Measurements from ENCODE around the gene SECISBP2.
A peak's percentile ranks its signal among the peaks of the same experiment; 100 is the strongest.

Gene SECISBP2

DNA sequence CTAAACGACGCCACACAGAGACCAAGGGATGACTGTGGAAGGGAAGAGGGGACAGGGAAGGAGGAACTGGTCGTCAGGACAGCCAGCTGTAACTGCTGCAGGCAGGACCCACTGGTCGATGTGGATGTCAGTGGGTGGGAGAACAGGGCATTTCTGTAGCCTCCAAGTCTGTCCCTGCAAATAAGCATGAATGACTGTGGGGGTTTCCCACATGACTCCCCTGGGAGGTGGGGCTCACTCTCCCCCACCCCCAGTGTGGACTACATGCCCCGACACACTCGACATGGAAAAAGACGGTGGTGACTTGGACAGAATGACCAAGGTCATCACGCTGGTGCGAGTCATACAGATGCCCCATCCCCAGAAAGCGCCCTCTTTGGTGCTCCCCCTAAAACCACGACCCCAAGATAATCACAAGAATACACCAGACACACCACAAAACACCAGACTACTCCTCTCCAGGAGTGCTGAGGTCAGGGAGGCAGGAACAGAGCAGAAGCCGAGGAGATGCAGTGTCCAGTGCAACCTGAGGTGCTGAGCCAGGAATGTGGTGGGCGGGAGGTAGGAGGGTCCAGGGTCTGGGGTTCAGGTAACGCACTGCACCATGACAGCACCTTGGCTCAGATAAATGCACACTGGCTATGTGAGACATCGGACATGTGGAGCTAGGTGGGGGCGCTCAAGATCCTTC is 64.9 kb downstream of the SECISBP2 start:
- no peak for DNase-seq
- peaks cover 70% of the 10 kb centered on the region for H3K4me1 Mint-ChIP-seq (ENCODE audit: low read depth)
- no peak overlapping the region for H3K4me3 Mint-ChIP-seq
- H3K36me3 Mint-ChIP-seq (ENCODE audit: low read depth): peaks cover 99% of the 10 kb centered on the region
- no peaks in the 10 kb centered on the region for H3K27me3 Mint-ChIP-seq
- H3K9me3 Mint-ChIP-seq: no peaks in the 10 kb centered on the region
- H3K27ac Mint-ChIP-seq: peak overlapping the region; percentile 94

GRCh38 chr9:89383721-89384300 is 65.5 kb downstream of the SECISBP2 start:
- Mint-ChIP-seq H3K27me3 (no peaks in the 10 kb centered on the region), H3K4me3 (no peak overlapping the region), H3K4me1 (ENCODE audit: low read depth) (peaks cover 67% of the 10 kb centered on the region), H3K27ac (peak overlapping the region; percentile 94), H3K9me3 (no peaks in the 10 kb centered on the region), H3K36me3 (ENCODE audit: low read depth) (peaks cover 99% of the 10 kb centered on the region)
- DNase-seq: no peak

- no peak for DNase-seq
- Mint-ChIP-seq H3K9me3 (no peaks in the 10 kb centered on the region), H3K36me3 (ENCODE audit: low read depth) (peaks cover 99% of the 10 kb centered on the region), H3K27ac (peak overlapping the region; percentile 94), H3K4me1 (ENCODE audit: low read depth) (peaks cover 63% of the 10 kb centered on the region), H3K27me3 (no peaks in the 10 kb centered on the region), H3K4me3 (no peak overlapping the region)
These were observed 66.5 kb downstream of the SECISBP2 start for GRCh38 chr9:89384783-89385182.

DNA sequence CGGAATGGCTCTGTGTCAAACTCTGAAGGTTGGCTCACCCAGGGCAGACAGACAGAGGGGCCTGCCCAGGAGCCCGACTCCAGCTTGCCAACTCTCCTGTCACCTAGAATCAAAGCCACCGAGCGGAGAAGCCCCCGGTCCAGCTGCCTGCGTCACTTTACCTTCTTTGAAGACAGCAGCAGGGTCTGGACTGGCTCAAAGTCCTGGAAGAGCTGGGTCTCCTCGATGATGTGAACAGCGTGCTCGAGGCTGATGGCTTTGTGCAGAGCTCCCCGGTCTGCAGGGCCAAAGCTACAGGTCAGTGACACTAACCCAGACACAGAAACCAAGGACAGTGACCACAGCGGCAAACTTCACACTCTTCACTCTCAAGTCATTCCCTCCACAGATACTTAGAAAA is 67.9 kb downstream of the SECISBP2 start:
- peak overlapping the region; percentile 94 for H3K27ac Mint-ChIP-seq
- DNase-seq: no peak
- H3K36me3 Mint-ChIP-seq (ENCODE audit: low read depth): peaks cover 99% of the 10 kb centered on the region
- H3K4me1 Mint-ChIP-seq (ENCODE audit: low read depth): peaks cover 51% of the 10 kb centered on the region
- no peaks in the 10 kb centered on the region for H3K27me3 Mint-ChIP-seq
- H3K4me3 Mint-ChIP-seq: no peak overlapping the region
- H3K9me3 Mint-ChIP-seq: no peaks in the 10 kb centered on the region

GRCh38 chr9:89386797-89387196 is 68.5 kb downstream of the SECISBP2 start:
- H3K4me3 Mint-ChIP-seq: no peak overlapping the region
- peaks cover 99% of the 10 kb centered on the region for H3K36me3 Mint-ChIP-seq (ENCODE audit: low read depth)
- no peak for DNase-seq
- H3K4me1 Mint-ChIP-seq (ENCODE audit: low read depth): peaks cover 46% of the 10 kb centered on the region
- no peaks in the 10 kb centered on the region for H3K27me3 Mint-ChIP-seq
- no peaks in the 10 kb centered on the region for H3K9me3 Mint-ChIP-seq
- peak overlapping the region; percentile 94 for H3K27ac Mint-ChIP-seq

DNA sequence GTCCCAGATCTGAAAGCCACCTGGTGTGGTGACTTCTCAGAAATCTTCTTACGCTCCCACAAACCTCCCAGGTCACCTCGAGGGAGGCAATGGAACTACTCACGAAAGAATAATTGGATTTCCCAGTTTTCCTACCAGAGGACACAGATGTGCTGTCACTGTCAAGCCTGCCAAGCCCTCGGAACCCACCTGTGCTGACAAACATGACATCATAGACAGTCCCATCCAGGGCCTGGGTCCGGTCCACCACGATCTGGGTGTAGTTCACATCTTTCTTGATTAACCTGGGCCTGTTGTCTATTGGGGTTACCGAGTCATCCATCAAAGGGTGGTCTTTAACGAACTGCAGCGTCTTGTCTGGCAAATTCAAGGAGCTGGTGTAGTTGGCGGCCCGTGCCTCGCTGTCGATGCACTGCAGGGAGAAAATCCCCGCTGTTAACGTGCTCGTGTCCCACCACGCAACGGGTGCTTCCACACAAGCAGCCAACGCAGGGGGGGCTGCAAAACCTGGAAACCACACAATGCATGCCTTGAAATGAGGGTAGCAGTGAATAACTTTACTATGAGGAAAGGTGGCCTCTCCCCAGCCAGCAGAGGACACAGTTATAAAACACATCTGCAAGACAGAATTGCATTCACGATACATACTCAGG is 69.0 kb downstream of the SECISBP2 start:
- Mint-ChIP-seq H3K36me3 (ENCODE audit: low read depth) (peaks cover 99% of the 10 kb centered on the region), H3K9me3 (no peaks in the 10 kb centered on the region), H3K4me1 (ENCODE audit: low read depth) (peaks cover 41% of the 10 kb centered on the region), H3K27ac (peak overlapping the region; percentile 94), H3K4me3 (no peak overlapping the region), H3K27me3 (no peaks in the 10 kb centered on the region)
- no peak for DNase-seq

- Mint-ChIP-seq H3K27me3 (no peaks in the 10 kb centered on the region), H3K9me3 (no peaks in the 10 kb centered on the region), H3K36me3 (ENCODE audit: low read depth) (peaks cover 99% of the 10 kb centered on the region), H3K4me1 (ENCODE audit: low read depth) (peaks cover 31% of the 10 kb centered on the region), H3K4me3 (no peak overlapping the region), H3K27ac (peak overlapping the region; percentile 87)
- no peak for DNase-seq
These were observed 70.0 kb downstream of the SECISBP2 start for GRCh38 chr9:89388084-89388867.

DNA sequence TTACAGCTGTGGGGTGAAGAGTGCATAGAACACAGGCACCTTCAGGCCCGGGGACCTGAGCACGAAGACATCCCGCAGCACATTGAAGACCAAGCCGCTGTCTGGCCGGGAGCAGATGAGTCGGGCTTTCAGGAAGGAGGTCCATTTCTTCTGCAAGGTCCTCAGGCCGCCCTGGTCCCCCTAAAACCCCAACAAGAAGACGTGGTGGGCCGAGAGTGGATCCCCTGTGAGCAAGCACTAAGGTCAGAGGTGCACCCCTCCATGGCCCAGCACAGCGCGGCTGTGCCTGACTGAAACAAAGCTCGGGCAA is 70.5 kb downstream of the SECISBP2 start:
- peaks cover 99% of the 10 kb centered on the region for H3K36me3 Mint-ChIP-seq (ENCODE audit: low read depth)
- H3K4me3 Mint-ChIP-seq: no peak overlapping the region
- DNase-seq: no peak
- H3K4me1 Mint-ChIP-seq (ENCODE audit: low read depth): peaks cover 27% of the 10 kb centered on the region
- no peaks in the 10 kb centered on the region for H3K9me3 Mint-ChIP-seq
- no peaks in the 10 kb centered on the region for H3K27me3 Mint-ChIP-seq
- peak overlapping the region; percentile 29 for H3K27ac Mint-ChIP-seq

GRCh38 chr9:89390068-89390555 is 71.8 kb downstream of the SECISBP2 start:
- H3K27me3 Mint-ChIP-seq: no peaks in the 10 kb centered on the region
- H3K4me3 Mint-ChIP-seq: no peak overlapping the region
- peaks cover 17% of the 10 kb centered on the region for H3K4me1 Mint-ChIP-seq (ENCODE audit: low read depth)
- DNase-seq: no peak
- H3K36me3 Mint-ChIP-seq (ENCODE audit: low read depth): peaks cover 99% of the 10 kb centered on the region
- no peaks in the 10 kb centered on the region for H3K9me3 Mint-ChIP-seq
- peak overlapping the region; percentile 85 for H3K27ac Mint-ChIP-seq

DNA sequence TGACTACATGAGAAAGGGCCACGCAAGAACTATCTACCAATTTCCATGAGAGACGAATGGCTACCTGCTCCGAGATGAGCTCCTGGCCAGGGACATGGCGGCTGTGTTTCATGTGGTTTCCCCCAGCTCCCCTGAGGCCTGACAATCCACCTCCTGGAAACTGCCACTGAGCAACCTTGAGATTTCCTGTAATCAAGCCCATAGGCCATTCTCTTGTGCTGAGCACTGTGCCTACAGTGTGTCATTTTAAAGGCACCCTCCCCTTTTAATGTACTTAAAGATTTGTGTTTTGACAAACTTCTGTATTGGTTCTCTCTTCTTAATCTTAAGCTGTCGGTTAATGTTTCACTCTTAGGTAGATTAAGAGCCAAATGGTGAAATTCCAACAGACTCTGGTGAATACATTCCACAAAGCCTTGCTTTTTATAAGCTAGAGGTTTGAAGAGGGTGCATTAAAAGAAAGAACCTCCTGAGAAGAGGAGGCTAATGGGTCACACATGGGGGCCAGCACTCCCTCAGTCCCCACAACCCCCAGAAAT is 72.3 kb downstream of the SECISBP2 start:
- Mint-ChIP-seq H3K36me3 (ENCODE audit: low read depth) (peaks cover 99% of the 10 kb centered on the region), H3K4me3 (no peak overlapping the region), H3K9me3 (no peaks in the 10 kb centered on the region), H3K4me1 (ENCODE audit: low read depth) (peaks cover 14% of the 10 kb centered on the region), H3K27me3 (no peaks in the 10 kb centered on the region), H3K27ac (peak overlapping the region; percentile 85)
- no peak for DNase-seq

- peaks cover 6% of the 10 kb centered on the region for H3K4me1 Mint-ChIP-seq (ENCODE audit: low read depth)
- H3K27ac Mint-ChIP-seq: peak overlapping the region; percentile 85
- no peak for DNase-seq
- no peak overlapping the region for H3K4me3 Mint-ChIP-seq
- H3K36me3 Mint-ChIP-seq (ENCODE audit: low read depth): peaks cover 99% of the 10 kb centered on the region
- H3K9me3 Mint-ChIP-seq: no peaks in the 10 kb centered on the region
- no peaks in the 10 kb centered on the region for H3K27me3 Mint-ChIP-seq
These were observed 73.3 kb downstream of the SECISBP2 start for GRCh38 chr9:89391585-89391984.

DNA sequence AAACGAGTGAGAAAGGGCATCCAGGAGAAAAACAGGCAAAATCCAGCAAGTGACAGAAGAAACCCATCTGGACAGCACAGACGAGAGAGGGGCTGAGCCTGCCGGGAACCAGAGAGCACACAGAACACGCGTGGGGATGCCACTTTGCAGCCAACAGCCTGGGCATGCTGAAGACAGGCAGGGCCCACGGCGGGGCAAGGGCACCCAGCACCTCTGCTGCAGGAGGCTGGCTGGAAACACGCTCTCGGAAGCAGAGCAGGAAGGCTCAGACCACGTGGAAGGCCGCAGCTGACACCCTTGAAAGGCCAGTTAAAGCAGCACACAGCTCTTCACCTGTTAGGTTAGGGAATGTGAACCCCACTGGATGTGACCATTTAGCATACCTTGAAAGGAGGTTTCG is 76.1 kb downstream of the SECISBP2 start:
- peak overlapping the region; percentile 85 for H3K27ac Mint-ChIP-seq
- peaks cover 99% of the 10 kb centered on the region for H3K36me3 Mint-ChIP-seq (ENCODE audit: low read depth)
- no peaks in the 10 kb centered on the region for H3K27me3 Mint-ChIP-seq
- DNase-seq: no peak
- H3K4me3 Mint-ChIP-seq: no peak overlapping the region
- H3K9me3 Mint-ChIP-seq: no peaks in the 10 kb centered on the region
- peaks cover 6% of the 10 kb centered on the region for H3K4me1 Mint-ChIP-seq (ENCODE audit: low read depth)

DNA sequence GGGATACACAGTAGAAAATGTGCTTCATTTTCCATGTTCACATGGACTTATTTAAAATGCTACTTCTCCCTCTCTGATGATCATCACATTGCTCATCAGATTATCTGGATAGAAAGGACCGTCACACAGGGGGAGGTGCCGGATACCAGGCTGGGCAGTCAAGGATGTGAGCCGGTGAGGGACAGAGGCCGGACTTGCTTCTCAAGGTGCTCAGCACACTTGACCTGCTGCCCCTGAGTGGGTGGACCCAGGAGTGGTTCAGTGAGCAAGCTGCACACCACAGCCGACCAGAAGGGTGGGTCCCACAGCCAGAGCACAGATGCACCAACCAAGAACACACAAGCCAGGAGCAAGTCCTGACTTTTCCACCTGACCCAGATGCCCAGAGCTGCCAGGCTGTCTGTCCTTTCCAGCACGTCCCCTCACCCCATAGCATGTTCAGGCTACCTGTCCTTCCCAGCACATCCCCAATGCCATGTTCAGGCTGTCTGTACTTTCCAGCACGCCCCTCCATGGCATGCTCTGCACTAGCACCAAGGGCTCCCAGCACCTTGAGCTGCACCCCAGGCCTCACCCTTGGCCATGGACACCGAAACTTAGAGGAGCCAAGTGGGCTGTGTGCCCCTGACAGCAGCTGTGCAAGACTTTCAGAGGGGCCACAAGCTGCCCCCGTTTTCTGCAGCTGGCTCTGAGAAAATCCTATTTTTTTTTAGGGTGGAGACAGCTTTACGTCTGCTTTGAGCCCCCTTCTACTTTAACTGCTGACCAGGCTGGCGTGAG is 77.8 kb downstream of the SECISBP2 start:
- Mint-ChIP-seq H3K27me3 (no peaks in the 10 kb centered on the region), H3K9me3 (no peaks in the 10 kb centered on the region), H3K4me1 (ENCODE audit: low read depth) (peaks cover 10% of the 10 kb centered on the region), H3K4me3 (no peak overlapping the region), H3K27ac (peak overlapping the region; percentile 82), H3K36me3 (ENCODE audit: low read depth) (peaks cover 98% of the 10 kb centered on the region)
- no peak for DNase-seq

DNA sequence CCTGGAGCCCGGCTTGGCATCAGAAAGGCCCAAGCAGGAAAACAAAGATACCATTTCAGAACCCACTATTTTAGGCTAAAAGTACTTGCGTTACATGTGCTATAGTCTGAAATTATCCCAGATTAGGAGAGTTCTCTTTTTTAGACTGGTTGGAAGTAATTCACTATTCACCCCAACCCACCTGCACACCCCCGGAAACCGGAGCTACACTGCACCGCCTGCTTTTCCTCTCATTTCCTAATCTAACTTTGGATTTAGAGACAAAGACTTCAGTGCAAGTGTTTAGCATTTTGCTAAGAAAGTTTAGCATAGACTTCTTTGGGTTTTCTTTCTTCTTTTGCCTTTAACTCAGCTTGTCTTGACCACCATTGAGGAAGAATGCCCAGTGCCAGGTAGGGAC is 79.2 kb downstream of the SECISBP2 start:
- no peak overlapping the region for H3K4me3 Mint-ChIP-seq
- peaks cover 98% of the 10 kb centered on the region for H3K36me3 Mint-ChIP-seq (ENCODE audit: low read depth)
- no peak for DNase-seq
- H3K27me3 Mint-ChIP-seq: no peaks in the 10 kb centered on the region
- H3K4me1 Mint-ChIP-seq (ENCODE audit: low read depth): peaks cover 21% of the 10 kb centered on the region
- H3K9me3 Mint-ChIP-seq: no peaks in the 10 kb centered on the region
- peak overlapping the region; percentile 85 for H3K27ac Mint-ChIP-seq
